Nephron progenitor cell (in vitro differentiated cells): Measurements from ENCODE around the gene NUDT12.

Experiments used
- DNase-seq: peaks from one replicate; pipeline ENCODE4 v3.0.0; 2021
- H3K27ac Mint-ChIP-seq: 2 replicates; pipeline ENCODE4 v1.8.0; 2021; ENCODE audit warnings: mild to moderate bottlenecking, moderate library complexity, mixed read lengths
- H3K27me3 Mint-ChIP-seq: 2 replicates; pipeline ENCODE4 v1.8.0; 2021; ENCODE audit warnings: mild to moderate bottlenecking, low read depth, mixed read lengths; ENCODE audit not compliant: poor library complexity
- H3K36me3 Mint-ChIP-seq: 2 replicates; pipeline ENCODE4 v1.8.0; 2021; ENCODE audit warnings: low read depth, mixed read lengths
- H3K4me1 Mint-ChIP-seq: 2 replicates; pipeline ENCODE4 v1.8.0; 2021; ENCODE audit warnings: mixed read lengths
- H3K4me3 Mint-ChIP-seq: 2 replicates; pipeline ENCODE4 v1.8.0; 2021; ENCODE audit warnings: mild to moderate bottlenecking, moderate library complexity, mixed read lengths
- H3K9me3 Mint-ChIP-seq: 2 replicates; pipeline ENCODE4 v1.8.0; 2021; ENCODE audit warnings: mild to moderate bottlenecking, moderate library complexity, mixed read lengths
- CTCF ChIP-seq: fragments of 200-600 bp; sonication (generic); IDR thresholded peaks from 2 replicates; pipeline ENCODE4 v1.5.0; 2021; ENCODE audit warnings: antibody characterized with exemption

NUDT12 gene

GRCh38 chr5:103561685-103562452 is 720 bp downstream of the NUDT12 start:
- H3K27me3 Mint-ChIP-seq: no peaks in the 10 kb centered on the region
- peaks cover 36% of the 10 kb centered on the region for H3K4me1 Mint-ChIP-seq
- H3K36me3 Mint-ChIP-seq: peaks cover 8% of the 10 kb centered on the region
- peak overlapping the region; percentile 75 for H3K27ac Mint-ChIP-seq
- peak overlapping the region; percentile 91 for H3K4me3 Mint-ChIP-seq
- peak; percentile 2 for DNase-seq
- TF ChIP-seq CTCF: no peak
- no peaks in the 10 kb centered on the region for H3K9me3 Mint-ChIP-seq

- no peak overlapping the region for H3K27ac Mint-ChIP-seq
- no peaks in the 10 kb centered on the region for H3K9me3 Mint-ChIP-seq
- peaks cover 8% of the 10 kb centered on the region for H3K36me3 Mint-ChIP-seq
- peaks cover 36% of the 10 kb centered on the region for H3K4me1 Mint-ChIP-seq
- no peak for TF ChIP-seq CTCF
- no peaks in the 10 kb centered on the region for H3K27me3 Mint-ChIP-seq
- peak overlapping the region; percentile 65 for H3K4me3 Mint-ChIP-seq
- no peak for DNase-seq
These were observed 1.8 kb downstream of the NUDT12 start for GRCh38 chr5:103560826-103561225.

- Mint-ChIP-seq H3K27ac (no peak overlapping the region), H3K9me3 (no peaks in the 10 kb centered on the region), H3K4me1 (peaks cover 1% of the 10 kb centered on the region), H3K36me3 (peaks cover 9% of the 10 kb centered on the region), H3K4me3 (no peak overlapping the region), H3K27me3 (peaks cover 6% of the 10 kb centered on the region)
- no peak for DNase-seq
- TF ChIP-seq CTCF: no peak
These were observed 15.7 kb downstream of the NUDT12 start for GRCh38 chr5:103546858-103547257.

- Mint-ChIP-seq H3K27ac (no peak overlapping the region), H3K4me1 (peaks cover 5% of the 10 kb centered on the region), H3K36me3 (no peaks in the 10 kb centered on the region), H3K9me3 (no peaks in the 10 kb centered on the region), H3K4me3 (no peak overlapping the region), H3K27me3 (peaks cover 12% of the 10 kb centered on the region)
- DNase-seq: no peak
- no peak for TF ChIP-seq CTCF
These were observed 20.1 kb downstream of the NUDT12 start for GRCh38 chr5:103542441-103542840.

- H3K4me1 Mint-ChIP-seq: peaks cover 5% of the 10 kb centered on the region
- no peak overlapping the region for H3K27ac Mint-ChIP-seq
- no peak overlapping the region for H3K4me3 Mint-ChIP-seq
- DNase-seq: no peak
- no peaks in the 10 kb centered on the region for H3K36me3 Mint-ChIP-seq
- TF ChIP-seq CTCF: no peak
- peaks cover 12% of the 10 kb centered on the region for H3K27me3 Mint-ChIP-seq
- H3K9me3 Mint-ChIP-seq: no peaks in the 10 kb centered on the region
These were observed 21.0 kb downstream of the NUDT12 start for GRCh38 chr5:103541569-103541968.

- Mint-ChIP-seq H3K4me3 (no peak overlapping the region), H3K27me3 (peaks cover 12% of the 10 kb centered on the region), H3K36me3 (no peaks in the 10 kb centered on the region), H3K27ac (no peak overlapping the region), H3K4me1 (peaks cover 5% of the 10 kb centered on the region), H3K9me3 (no peaks in the 10 kb centered on the region)
- no peak for TF ChIP-seq CTCF
- DNase-seq: no peak
These were observed 21.5 kb downstream of the NUDT12 start for GRCh38 chr5:103541114-103541513.
